SK-N-MC (cell line): ENCODE measurements around the gene MARF1.
"Not testable (repeated sequence)": the region's sequence is repeated elsewhere in the genome, so short reads cannot be mapped to it uniquely, and the experiment has no call there.

Experiments used
- EZH2 ChIP-seq: fragments of 200-600 bp; sonication (generic); IDR thresholded peaks from one replicate; pipeline ENCODE4 v1.6.1; 2017; ENCODE audit warnings: antibody characterized with exemption
- POLR2AphosphoS5 ChIP-seq: IDR thresholded peaks from 2 replicates; pipeline ENCODE4 v1.6.1; 2012; ENCODE audit warnings: mild to moderate bottlenecking, low read depth, low read length, borderline replicate concordance

GRCh38 chr16:15646557-15647293 is 3.8 kb upstream of the MARF1 start:
- not testable (repeated sequence) for TF ChIP-seq POLR2AphosphoS5, EZH2
